Activated gamma-delta T cell (primary cell): ENCODE data around the gene TEX44.

Experiments used
- DNase-seq: peaks from one replicate; lab custom pipeline; 2025; lab: John Stamatoyannopoulos, UW

The TEX44 gene

DNA sequence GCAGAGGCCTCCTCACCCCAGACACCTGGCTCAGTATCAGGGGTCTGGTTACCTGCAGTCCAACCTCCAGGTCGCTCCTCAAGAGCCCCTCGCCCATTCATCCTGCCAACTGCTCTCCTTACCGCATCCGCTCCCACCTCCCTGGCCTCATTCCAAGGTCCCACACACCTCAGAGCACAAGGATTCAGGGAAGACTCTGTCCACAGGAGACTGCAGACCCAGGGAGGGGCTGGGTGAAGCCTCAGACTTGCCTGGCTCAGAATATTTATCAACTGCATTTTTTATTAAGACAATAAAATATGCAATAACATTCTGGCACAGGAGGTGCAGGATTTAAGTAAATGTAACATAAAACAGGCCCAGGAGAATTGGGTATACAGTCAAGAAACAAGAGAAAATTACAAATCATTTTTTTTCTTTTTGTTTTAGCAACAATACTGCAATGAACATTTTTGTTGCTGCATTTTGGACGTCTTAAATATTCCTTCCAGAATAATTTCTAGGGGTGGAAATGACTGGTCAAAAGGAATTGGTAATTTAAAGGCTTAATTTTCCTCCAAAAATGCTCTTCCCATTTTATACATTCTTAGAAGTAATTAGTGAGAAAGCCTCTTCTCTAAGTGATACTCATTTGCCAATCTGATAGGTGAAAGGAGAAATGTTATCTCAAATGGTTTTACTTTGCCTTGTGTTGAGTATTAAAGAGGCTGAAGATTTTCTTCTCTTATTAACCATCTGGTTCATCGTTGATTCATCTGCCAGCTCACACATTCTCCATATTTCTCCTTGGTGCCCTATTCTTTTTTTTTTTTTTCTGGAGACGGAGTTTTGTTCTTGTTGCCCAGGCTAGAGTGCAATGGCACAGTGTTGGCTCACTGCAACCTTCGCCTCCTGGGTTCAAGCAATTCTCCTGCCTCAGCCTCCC is 42.5 kb downstream of the TEX44 start:
- DNase-seq, result no peak

DNA sequence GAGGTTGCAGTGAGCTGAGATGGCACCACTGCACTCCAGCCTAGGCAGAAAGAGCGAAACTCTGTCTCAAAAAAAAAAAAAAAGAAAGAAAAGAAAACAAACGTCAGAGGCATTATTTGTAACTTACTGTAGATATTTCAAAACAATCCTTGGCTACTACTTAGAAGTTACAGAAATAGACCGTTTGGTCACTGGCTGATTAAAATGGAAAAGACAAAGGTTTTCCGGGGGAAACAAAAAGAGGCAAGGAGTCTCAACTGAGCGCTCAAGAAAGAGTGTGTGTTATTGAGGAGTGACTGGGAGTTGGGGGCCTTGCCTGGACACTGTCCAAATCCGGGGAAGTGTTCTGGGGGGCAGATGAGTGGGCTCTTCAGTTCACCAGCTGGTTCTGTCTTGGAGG is 47.6 kb downstream of the TEX44 start:
- no peak for DNase-seq

DNA sequence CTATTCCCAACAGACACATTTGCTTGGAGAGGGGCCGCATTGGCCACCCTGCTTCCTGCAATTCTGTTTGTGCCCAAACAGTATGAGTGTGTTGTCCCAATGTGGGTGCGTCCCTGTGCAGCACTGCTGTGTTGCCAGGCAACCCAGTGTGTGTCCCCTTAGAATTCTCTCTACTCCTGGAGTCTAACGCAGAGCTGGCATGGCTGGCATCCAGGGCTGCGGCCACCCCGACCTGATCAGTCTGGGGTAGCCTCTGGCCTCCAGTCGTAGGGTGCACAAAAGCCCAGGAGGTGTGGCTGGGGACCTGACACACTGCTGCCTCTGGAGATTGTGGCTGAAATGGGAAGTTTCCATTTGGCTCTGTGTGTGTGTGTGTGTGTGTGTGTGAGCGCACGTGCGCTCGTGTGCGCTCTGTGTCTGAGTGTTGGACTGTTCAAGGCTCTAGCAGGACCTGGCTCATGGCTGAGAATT is 48.0 kb downstream of the TEX44 start:
- no peak for DNase-seq

DNA sequence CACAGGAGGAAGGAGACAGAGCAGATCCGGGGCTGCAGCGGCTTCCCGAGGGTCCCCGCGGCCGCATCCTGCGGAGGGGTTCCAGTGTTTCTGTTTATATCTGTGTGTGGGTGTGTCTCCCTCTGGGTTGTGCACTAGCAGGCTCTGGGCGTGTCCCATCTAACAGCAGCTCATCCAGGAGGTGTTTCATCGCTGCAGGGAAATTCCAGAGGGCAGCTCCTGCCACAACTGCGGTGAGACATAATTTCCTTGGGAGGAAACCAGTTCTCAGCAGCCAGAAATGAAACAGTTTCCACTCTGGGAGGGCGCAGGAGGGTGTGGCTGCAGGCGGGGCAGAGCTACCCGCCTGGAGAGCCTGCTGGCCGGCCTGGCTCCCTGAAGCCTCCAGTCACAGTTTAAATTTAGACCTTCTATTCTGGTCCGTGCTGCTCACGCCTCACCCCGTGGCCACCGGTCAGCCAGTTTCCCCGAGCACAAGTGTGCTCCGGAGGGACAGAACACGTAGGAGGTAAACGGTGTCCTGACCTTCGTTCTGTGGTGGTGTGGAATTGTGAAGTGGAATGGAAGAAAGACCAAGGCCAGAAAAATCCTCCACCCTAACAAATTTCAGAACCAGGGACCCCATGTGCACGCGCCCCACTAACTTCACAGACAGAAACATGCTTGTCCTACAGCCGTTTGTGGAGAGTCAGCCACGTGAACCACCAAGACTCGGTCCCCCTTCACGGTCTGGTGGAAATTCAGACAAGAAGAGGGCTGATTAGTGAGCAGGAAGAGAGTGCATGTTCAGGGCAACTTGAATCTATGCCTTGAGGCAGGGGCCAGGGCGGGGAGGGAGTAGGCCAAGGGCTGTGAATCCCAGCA is 50.2 kb downstream of the TEX44 start:
- DNase-seq, result no peak

DNA sequence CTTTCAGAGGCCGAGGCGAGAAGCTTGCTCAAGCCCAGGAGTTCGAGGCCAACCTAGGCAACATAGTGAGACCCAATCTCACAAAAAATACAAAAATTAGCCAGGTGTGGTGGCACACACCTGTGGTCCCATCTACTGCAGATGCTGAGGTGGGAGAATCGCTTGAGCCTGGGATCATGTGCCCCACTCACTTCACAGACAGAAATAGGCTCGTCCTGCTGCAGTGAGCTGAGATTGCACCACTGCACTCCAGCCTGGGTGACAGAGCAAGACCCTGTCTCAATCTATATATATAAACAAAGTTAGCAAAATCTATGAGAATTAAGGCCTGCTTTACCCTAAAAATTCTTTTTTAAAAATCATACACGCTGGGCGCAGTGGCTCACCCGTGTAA is 50.8 kb downstream of the TEX44 start:
- DNase-seq, result no peak
